BLaER1 treated with 17β-estradiol and CSF1 and Interleukin-3, amounts not matched to agents 10 nM and 100 nM (cell line): ENCODE measurements around the gene PTPRN2.
"Not testable (repeated sequence)": the region's sequence is repeated elsewhere in the genome, so short reads cannot be mapped to it uniquely, and the experiment has no call there.

Experiments used
- H3K27ac ChIP-seq, 11 experiments: shearing (Covaris generic); formaldehyde crosslinking; 2 replicates each; pipeline ENCODE4 v1.8.1; 2022
- H3K27me3 ChIP-seq, 11 experiments: shearing (Covaris generic); formaldehyde crosslinking; 2 replicates each; pipeline ENCODE4 v1.8.1; 2022
- H3K36me3 ChIP-seq, 11 experiments: shearing (Covaris generic); formaldehyde crosslinking; 2 replicates each; pipeline ENCODE4 v1.8.1; 2022
- H3K4me1 ChIP-seq, 10 experiments: shearing (Covaris generic); formaldehyde crosslinking; 2 replicates each; pipeline ENCODE4 v1.8.1; 2022
- H3K4me2 ChIP-seq, 11 experiments: shearing (Covaris generic); formaldehyde crosslinking; 2 replicates each; pipeline ENCODE4 v1.8.1; 2022
- H3K4me3 ChIP-seq, 10 experiments: shearing (Covaris generic); formaldehyde crosslinking; 2 replicates each; pipeline ENCODE4 v1.8.1; 2022
- H3K9ac ChIP-seq, 11 experiments: shearing (Covaris generic); formaldehyde crosslinking; 2 replicates each; pipeline ENCODE4 v1.8.1; 2022
- H3K9me3 ChIP-seq, 11 experiments: shearing (Covaris generic); formaldehyde crosslinking; replicated peaks in 1 of 11; 2 replicates each; pipeline ENCODE4 v1.8.1; 2022
- H4K20me1 ChIP-seq, 11 experiments: shearing (Covaris generic); formaldehyde crosslinking; 2 replicates each; pipeline ENCODE4 v1.8.1; 2022
- Cebpa-rat ChIP-seq, 11 experiments: shearing (Covaris generic); IDR thresholded peaks; 2 replicates each; pipeline ENCODE4 v1.8.1; 2022

The PTPRN2 gene

DNA sequence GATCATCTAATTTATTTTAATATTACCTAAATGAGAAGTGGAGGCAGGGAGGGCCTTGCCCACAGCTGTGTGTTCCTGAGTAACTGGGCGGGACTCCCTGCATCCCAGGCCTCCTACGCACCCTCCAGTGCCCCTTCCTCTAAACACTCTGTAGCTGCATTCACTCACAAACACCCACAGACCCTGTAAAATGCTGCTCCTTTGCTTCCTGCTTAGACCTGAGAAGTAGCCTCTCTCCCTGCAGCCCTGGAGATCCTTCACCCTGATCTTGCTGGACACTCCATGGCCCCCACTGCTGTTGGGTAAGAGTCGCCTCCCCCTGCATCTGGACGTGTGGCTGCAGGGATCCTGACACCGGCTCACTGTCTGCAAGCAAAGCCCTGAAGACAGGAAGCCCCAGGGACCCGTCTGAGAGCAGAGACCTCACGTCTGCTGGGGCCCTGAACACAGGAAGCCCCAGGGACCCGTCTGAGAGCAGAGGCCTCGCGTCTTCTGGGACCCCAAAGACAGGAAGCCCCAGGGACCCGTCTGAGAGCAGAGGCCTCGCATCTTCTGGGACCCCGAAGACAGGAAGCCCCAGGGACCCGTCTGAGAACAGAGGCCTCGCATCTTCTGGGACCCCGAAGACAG is 661.0 kb downstream of the PTPRN2 start:
- peaks cover 0 to 8% (median 0%) of the 10 kb centered on the region in 11 experiments; a peak in 2 of 22 replicates for H4K20me1 ChIP-seq
- TF ChIP-seq Cebpa-rat (IDR thresholded peaks at IDR 0.05) = no peak
- H3K27me3 ChIP-seq = no peaks in the 10 kb centered on the region; a peak in 1 of 22 replicates
- H3K4me3 ChIP-seq = no peak overlapping the region
- peaks cover 0 to 12% (median 5%) of the 10 kb centered on the region in 11 experiments; a peak in 15 of 22 replicates for H3K9me3 ChIP-seq
- H3K9ac ChIP-seq = peak overlapping the region in 6 of 11 experiments; percentile 15 to 59 (median 38); a peak in 5 of 22 replicates
- peak overlapping the region; percentile 40 to 87 (median 67) for H3K4me2 ChIP-seq
- peaks cover 13 to 79% (median 56%) of the 10 kb centered on the region in 10 experiments for H3K4me1 ChIP-seq
- H3K27ac ChIP-seq = peak overlapping the region in 7 of 11 experiments; percentile 24 to 73 (median 68); a peak in 13 of 22 replicates
- no peaks in the 10 kb centered on the region for H3K36me3 ChIP-seq

DNA sequence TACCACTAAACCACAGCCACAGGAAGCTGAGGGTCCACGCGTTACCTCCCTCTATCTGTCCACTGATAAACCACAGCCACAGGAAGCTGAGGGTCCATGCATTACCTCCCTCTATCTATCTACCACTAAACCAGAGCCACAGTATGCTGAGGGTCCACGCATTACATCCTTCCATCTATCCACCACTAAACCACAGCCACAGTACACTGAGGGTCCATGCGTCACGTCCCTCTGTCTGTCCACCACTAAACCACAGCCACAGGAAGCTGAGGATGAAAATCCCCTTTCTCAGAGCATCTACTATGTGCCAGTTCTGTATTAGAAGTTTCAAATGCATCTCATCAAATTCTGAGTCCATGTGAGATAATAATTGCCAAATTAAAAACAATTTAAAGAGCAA is 661.5 kb downstream of the PTPRN2 start:
- peak overlapping the region; percentile 40 to 87 (median 67); a peak in 21 of 22 replicates for H3K4me2 ChIP-seq
- H3K27me3 ChIP-seq = no peaks in the 10 kb centered on the region; a peak in 1 of 22 replicates
- H3K9ac ChIP-seq = 0 out of 22 replicates have a peak overlapping the region, but pooled peaks of 1 of the 11 experiments have one; percentile 42
- H3K27ac ChIP-seq = peak overlapping the region in 3 of 11 experiments; percentile 51 to 73 (median 68); a peak in 3 of 22 replicates
- H3K36me3 ChIP-seq = no peaks in the 10 kb centered on the region
- H3K4me3 ChIP-seq = no peak overlapping the region
- TF ChIP-seq Cebpa-rat (IDR thresholded peaks at IDR 0.05) = no peak
- peaks cover 13 to 78% (median 56%) of the 10 kb centered on the region in 10 experiments for H3K4me1 ChIP-seq
- peaks cover 0 to 12% (median 2%) of the 10 kb centered on the region in 11 experiments; a peak in 11 of 22 replicates for H3K9me3 ChIP-seq
- H4K20me1 ChIP-seq = peaks cover 0 to 8% (median 0%) of the 10 kb centered on the region in 11 experiments; a peak in 2 of 22 replicates

- H3K27ac ChIP-seq = no peak overlapping the region
- peaks cover 13 to 71% (median 52%) of the 10 kb centered on the region in 10 experiments for H3K4me1 ChIP-seq
- H3K9ac ChIP-seq = no peak overlapping the region
- H4K20me1 ChIP-seq = peaks cover 0 to 8% (median 0%) of the 10 kb centered on the region in 11 experiments; a peak in 2 of 22 replicates
- H3K4me3 ChIP-seq = no peak overlapping the region
- H3K36me3 ChIP-seq = no peaks in the 10 kb centered on the region
- H3K4me2 ChIP-seq = peak overlapping the region in 9 of 11 experiments; percentile 40 to 87 (median 79); a peak in 14 of 22 replicates
- H3K9me3 ChIP-seq = peaks cover 0 to 9% (median 0%) of the 10 kb centered on the region in 11 experiments; a peak in 5 of 22 replicates
- TF ChIP-seq Cebpa-rat (IDR thresholded peaks at IDR 0.05) = no peak
- H3K27me3 ChIP-seq = no peaks in the 10 kb centered on the region; a peak in 1 of 22 replicates
These were observed 662.2 kb downstream of the PTPRN2 start for GRCh38 chr7:157925383-157925875.

GRCh38 chr7:157923903-157924630 is 663.6 kb downstream of the PTPRN2 start:
- TF ChIP-seq Cebpa-rat (IDR thresholded peaks at IDR 0.05) = no peak
- Histone ChIP-seq H3K4me1 (peaks cover 13 to 58% (median 39%) of the 10 kb centered on the region in 10 experiments), H3K36me3 (no peaks in the 10 kb centered on the region), H3K9me3 (peaks cover 0 to 9% (median 0%) of the 10 kb centered on the region in 11 experiments; a peak in 5 of 22 replicates), H3K4me2 (peak overlapping the region in 2 of 11 experiments; percentile 3 to 5; a peak in 2 of 22 replicates), H3K4me3 (no peak overlapping the region), H3K27me3 (no peaks in the 10 kb centered on the region; a peak in 1 of 22 replicates), H3K27ac (no peak overlapping the region), H4K20me1 (peaks cover 0 to 8% (median 0%) of the 10 kb centered on the region in 11 experiments; a peak in 2 of 22 replicates), H3K9ac (no peak overlapping the region)

DNA sequence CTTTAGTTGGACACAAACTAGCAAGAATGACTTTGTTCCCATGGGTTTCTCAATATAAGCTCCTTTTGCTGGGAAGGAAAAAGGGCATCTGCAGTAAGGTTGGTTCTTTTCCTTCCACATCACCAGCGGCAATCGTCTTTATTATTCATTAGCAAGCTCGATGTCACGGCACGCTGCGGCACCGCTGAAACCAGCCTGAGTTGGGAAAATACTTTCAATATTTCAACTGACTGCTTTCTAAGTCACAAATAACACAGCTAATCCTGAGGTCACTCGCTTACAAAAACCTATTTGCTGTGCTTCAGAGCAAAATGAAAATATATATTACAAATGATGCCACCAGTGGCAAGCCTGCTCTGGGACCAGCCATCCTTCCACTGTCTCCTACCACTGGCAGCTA is 665.0 kb downstream of the PTPRN2 start:
- Histone ChIP-seq H4K20me1 (peaks cover 0 to 8% (median 0%) of the 10 kb centered on the region in 11 experiments; a peak in 2 of 22 replicates), H3K4me1 (peaks cover 13 to 45% (median 28%) of the 10 kb centered on the region in 10 experiments), H3K9ac (no peak overlapping the region), H3K9me3 (peaks cover 0 to 9% (median 0%) of the 10 kb centered on the region in 11 experiments; a peak in 5 of 22 replicates), H3K36me3 (no peaks in the 10 kb centered on the region), H3K27me3 (no peaks in the 10 kb centered on the region; a peak in 1 of 22 replicates), H3K4me2 (no peak overlapping the region), H3K27ac (no peak overlapping the region), H3K4me3 (no peak overlapping the region)
- TF ChIP-seq Cebpa-rat (IDR thresholded peaks at IDR 0.05) = no peak

GRCh38 chr7:157918326-157919080 is 669.1 kb downstream of the PTPRN2 start:
- Histone ChIP-seq H4K20me1 (no peaks in the 10 kb centered on the region), H3K36me3 (no peaks in the 10 kb centered on the region), H3K27ac (no peak overlapping the region), H3K4me1 (peaks cover 0 to 4% (median 0%) of the 10 kb centered on the region in 10 experiments; a peak in 4 of 20 replicates), H3K4me3 (no peak overlapping the region), H3K27me3 (no peaks in the 10 kb centered on the region), H3K9ac (no peak overlapping the region), H3K9me3 (peaks cover 15 to 26% (median 17%) of the 10 kb centered on the region in 11 experiments), H3K4me2 (no peak overlapping the region)
- TF ChIP-seq Cebpa-rat (IDR thresholded peaks at IDR 0.05) = no peak

GRCh38 chr7:157916946-157917640 is 670.5 kb downstream of the PTPRN2 start:
- no peak for TF ChIP-seq Cebpa-rat (IDR thresholded peaks at IDR 0.05)
- Histone ChIP-seq H3K9me3 (peaks cover 18 to 39% (median 26%) of the 10 kb centered on the region in 11 experiments), H3K4me1 (no peaks in the 10 kb centered on the region), H3K4me3 (no peak overlapping the region), H3K4me2 (no peak overlapping the region), H3K9ac (no peak overlapping the region), H3K27me3 (no peaks in the 10 kb centered on the region), H3K36me3 (no peaks in the 10 kb centered on the region), H4K20me1 (no peaks in the 10 kb centered on the region), H3K27ac (no peak overlapping the region)

GRCh38 chr7:157910446-157910845 is 677.2 kb downstream of the PTPRN2 start:
- no peak overlapping the region for H3K9ac ChIP-seq
- H3K4me1 ChIP-seq = peaks cover 12 to 17% (median 15%) of the 10 kb centered on the region in 10 experiments
- no peak overlapping the region for H3K4me2 ChIP-seq
- no peaks in the 10 kb centered on the region for H3K27me3 ChIP-seq
- no peaks in the 10 kb centered on the region for H4K20me1 ChIP-seq
- peaks cover 32 to 54% (median 46%) of the 10 kb centered on the region in 11 experiments for H3K9me3 ChIP-seq
- H3K27ac ChIP-seq = no peak overlapping the region
- no peak for TF ChIP-seq Cebpa-rat (IDR thresholded peaks at IDR 0.05)
- H3K4me3 ChIP-seq = no peak overlapping the region
- H3K36me3 ChIP-seq = no peaks in the 10 kb centered on the region

DNA sequence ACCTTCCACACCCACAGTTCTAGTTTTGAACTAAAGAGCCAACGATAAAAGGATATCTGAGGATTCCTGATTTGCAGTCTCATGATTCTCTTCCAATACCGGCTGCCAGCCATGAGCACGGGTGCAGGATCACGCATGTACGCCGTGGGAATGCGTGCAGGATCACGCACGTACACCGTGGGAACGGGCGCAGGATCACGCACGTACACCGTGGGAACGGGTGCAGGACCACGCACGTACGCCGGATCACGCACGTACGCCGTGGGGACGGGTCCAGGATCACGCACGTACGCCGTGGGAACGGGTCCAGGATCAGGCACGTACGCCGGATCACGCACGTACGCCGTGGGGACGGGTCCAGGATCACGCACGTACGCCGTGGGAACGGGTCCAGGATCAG is 677.6 kb downstream of the PTPRN2 start:
- H3K9ac ChIP-seq, H3K27ac ChIP-seq, H3K27me3 ChIP-seq, H4K20me1 ChIP-seq, H3K4me2 ChIP-seq, H3K4me3 ChIP-seq, H3K36me3 ChIP-seq: not testable (repeated sequence)
- peaks cover 31 to 53% (median 44%) of the 10 kb centered on the region in 11 experiments for H3K9me3 ChIP-seq
- H3K4me1 ChIP-seq = peaks cover 12 to 21% (median 18%) of the 10 kb centered on the region in 10 experiments
